OCI-LY7 (cell line): ENCODE measurements around the gene GALNT8. TPM values are rescaled to one million over a fixed set of nuclear protein-coding genes. Genes with fewer than 3 reads are reported as not detected.
A peak's percentile ranks its signal among the peaks of the same experiment; 100 is the strongest.
"Not testable (repeated sequence)": the region's sequence is repeated elsewhere in the genome, so short reads cannot be mapped to it uniquely, and the experiment has no call there.

Experiments
- BruUV-seq: library from RNA; stranded (reverse); fragments of 400-500 nt; replicated peaks from 2 replicates; lab custom pipeline; 2021; lab: Mats Ljungman, UMichigan
- CTCF ChIA-PET: fragments of 300-600 bp; sonication (Branson Sonifier 250); formaldehyde crosslinking; loops from one replicate; lab custom pipeline; 2022; ENCODE audit warnings: antibody characterized with exemption; ENCODE audit not compliant: unreplicated experiment; lab: Charles Lee
- POLR2A ChIA-PET: fragments of 300-600 bp; sonication (Branson Sonifier 250); formaldehyde crosslinking; loops from one replicate; lab custom pipeline; 2022; ENCODE audit warnings: antibody characterized with exemption; lab: Charles Lee
- DNase-seq: peaks from one replicate; pipeline ENCODE4 v3.0.0-alpha.2; 2015; ENCODE audit warnings: low spot score
- H2AFZ ChIP-seq: fragments of 200-600 bp; sonication (generic), shearing (Covaris generic); 2 replicates; pipeline ENCODE4 v1.6.1; 2014; ENCODE audit warnings: mild to moderate bottlenecking, antibody characterized with exemption, low read length, moderate library complexity
- H3K27ac ChIP-seq: fragments of 200-600 bp; sonication (generic); 2 replicates; pipeline ENCODE4 v1.5.1; 2014; ENCODE audit warnings: mixed run types, low read depth, mild to moderate bottlenecking, moderate library complexity, low read length, inconsistent platforms; ENCODE audit not compliant: poor library complexity, severe bottlenecking
- H3K36me3 ChIP-seq: fragments of 200-600 bp; sonication (generic); 2 replicates; pipeline ENCODE4 v1.6.1; 2014; ENCODE audit warnings: mild to moderate bottlenecking, antibody characterized with exemption, low read length, moderate library complexity, mixed read lengths; ENCODE audit not compliant: insufficient read depth
- H3K4me1 ChIP-seq: fragments of 200-600 bp; sonication (generic); 2 replicates; pipeline ENCODE4 v1.5.1; 2014; ENCODE audit warnings: mild to moderate bottlenecking, low read length; ENCODE audit not compliant: insufficient read depth, poor library complexity, severe bottlenecking
- H3K4me2 ChIP-seq: fragments of 200-600 bp; sonication (generic); 2 replicates; pipeline ENCODE4 v1.6.1; 2014; ENCODE audit warnings: mild to moderate bottlenecking, low read length
- H3K4me3 ChIP-seq: fragments of 200-600 bp; sonication (generic); 2 replicates; pipeline ENCODE4 v1.5.1; 2014; ENCODE audit warnings: mild to moderate bottlenecking, low read depth, low read length; ENCODE audit not compliant: poor library complexity, severe bottlenecking
- H3K79me2 ChIP-seq: fragments of 200-600 bp; sonication (generic); 2 replicates; pipeline ENCODE4 v1.6.1; 2016; ENCODE audit warnings: low read depth, mild to moderate bottlenecking, low read length, moderate library complexity, mixed read lengths; ENCODE audit not compliant: insufficient read depth
- H3K9me2 ChIP-seq: fragments of 200-600 bp; sonication (generic); 2 replicates; pipeline ENCODE4 v1.6.1; 2016; ENCODE audit warnings: mild to moderate bottlenecking, low read length, mixed read lengths; ENCODE audit not compliant: insufficient read depth
- H3K9me3 ChIP-seq: fragments of 200-600 bp; sonication (generic); 2 replicates; pipeline ENCODE4 v1.6.1; 2014; ENCODE audit warnings: mild to moderate bottlenecking, mixed run types, low read length, mixed read lengths
- H4K20me1 ChIP-seq: fragments of 200-600 bp; sonication (generic); 2 replicates; pipeline ENCODE4 v1.6.1; 2014; ENCODE audit warnings: mild to moderate bottlenecking, antibody characterized with exemption, low read length, moderate library complexity, mixed read lengths; ENCODE audit not compliant: insufficient read depth
- EZH2phosphoT487 ChIP-seq: fragments of 200-600 bp; sonication (generic); IDR thresholded peaks from 2 replicates; pipeline ENCODE4 v1.6.1; 2018; ENCODE audit warnings: low read depth, borderline replicate concordance, mild to moderate bottlenecking, mixed run types, antibody characterized with exemption, low read length, moderate library complexity, mixed read lengths
- intact Hi-C: fragments of 100-400 bp; cut with micrococcal nuclease; formaldehyde crosslinking; loops from one replicate; pipeline ENCODE4 v1.10.0; 2022; ENCODE audit not compliant: unreplicated experiment
- total RNA-seq, 2 experiments: library from RNA; depleted of rRNA in 1 of 2; stranded (reverse); fragments of >200 nt in 1 of 2; shearing (Covaris generic) in 1 of 2; gene quantifications; 2 replicates each; pipeline ENCODE4 v1.2.3, GENCODE V29; 2014 to 2022
- TF ChIP-seq, protein P1 (sequence below): fragments of 200-600 bp; sonication (generic); conservative IDR thresholded peaks from 2 replicates; pipeline ENCODE4 v1.5.1; 2014; ENCODE audit warnings: mild to moderate bottlenecking, antibody characterized with exemption, low read length, moderate library complexity, mixed read lengths

GALNT8 gene
- total RNA-seq, 2 experiments from 2014 or later: 0.60 TPM; not detected in 1

DNA sequence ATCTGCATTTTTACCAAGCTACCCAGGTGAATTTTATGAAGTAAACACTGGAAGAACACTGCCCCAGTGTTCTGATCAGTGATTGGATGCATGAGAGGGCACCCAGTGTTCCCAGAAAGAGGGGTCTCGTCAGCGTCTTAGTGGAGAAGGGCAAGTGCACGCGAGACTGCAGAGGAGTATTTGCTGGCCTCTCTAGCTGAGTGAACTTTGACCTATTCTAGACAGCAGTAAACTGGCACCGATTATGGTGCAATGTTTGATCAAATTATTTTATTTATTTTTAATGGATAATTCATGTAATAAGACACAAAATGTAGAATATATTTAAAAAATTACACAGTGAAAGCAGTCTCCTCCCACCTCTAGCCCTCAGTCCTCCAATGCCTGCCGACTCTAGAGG lies 5.3 kb upstream of the GALNT8 start:
- TF ChIP-seq, protein P1, sequence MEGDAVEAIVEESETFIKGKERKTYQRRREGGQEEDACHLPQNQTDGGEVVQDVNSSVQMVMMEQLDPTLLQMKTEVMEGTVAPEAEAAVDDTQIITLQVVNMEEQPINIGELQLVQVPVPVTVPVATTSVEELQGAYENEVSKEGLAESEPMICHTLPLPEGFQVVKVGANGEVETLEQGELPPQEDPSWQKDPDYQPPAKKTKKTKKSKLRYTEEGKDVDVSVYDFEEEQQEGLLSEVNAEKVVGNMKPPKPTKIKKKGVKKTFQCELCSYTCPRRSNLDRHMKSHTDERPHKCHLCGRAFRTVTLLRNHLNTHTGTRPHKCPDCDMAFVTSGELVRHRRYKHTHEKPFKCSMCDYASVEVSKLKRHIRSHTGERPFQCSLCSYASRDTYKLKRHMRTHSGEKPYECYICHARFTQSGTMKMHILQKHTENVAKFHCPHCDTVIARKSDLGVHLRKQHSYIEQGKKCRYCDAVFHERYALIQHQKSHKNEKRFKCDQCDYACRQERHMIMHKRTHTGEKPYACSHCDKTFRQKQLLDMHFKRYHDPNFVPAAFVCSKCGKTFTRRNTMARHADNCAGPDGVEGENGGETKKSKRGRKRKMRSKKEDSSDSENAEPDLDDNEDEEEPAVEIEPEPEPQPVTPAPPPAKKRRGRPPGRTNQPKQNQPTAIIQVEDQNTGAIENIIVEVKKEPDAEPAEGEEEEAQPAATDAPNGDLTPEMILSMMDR: no peak
- TF ChIP-seq EZH2phosphoT487: no peak
- Histone ChIP-seq H3K79me2 (no peaks in the 10 kb centered on the region), H3K27ac (no peak overlapping the region), H3K4me1 (no peaks in the 10 kb centered on the region), H3K36me3 (no peaks in the 10 kb centered on the region), H3K9me2 (no peaks in the 10 kb centered on the region), H4K20me1 (no peaks in the 10 kb centered on the region), H3K4me2 (no peak overlapping the region), H3K4me3 (no peak overlapping the region), H2AFZ (no peak overlapping the region), H3K9me3 (no peaks in the 10 kb centered on the region)
- BruUV-seq: no TSS peak
- ChIA-PET CTCF (no interaction called here), POLR2A (no interaction called here)
- no peak for DNase-seq
- intact Hi-C loops: no loop called here

DNA sequence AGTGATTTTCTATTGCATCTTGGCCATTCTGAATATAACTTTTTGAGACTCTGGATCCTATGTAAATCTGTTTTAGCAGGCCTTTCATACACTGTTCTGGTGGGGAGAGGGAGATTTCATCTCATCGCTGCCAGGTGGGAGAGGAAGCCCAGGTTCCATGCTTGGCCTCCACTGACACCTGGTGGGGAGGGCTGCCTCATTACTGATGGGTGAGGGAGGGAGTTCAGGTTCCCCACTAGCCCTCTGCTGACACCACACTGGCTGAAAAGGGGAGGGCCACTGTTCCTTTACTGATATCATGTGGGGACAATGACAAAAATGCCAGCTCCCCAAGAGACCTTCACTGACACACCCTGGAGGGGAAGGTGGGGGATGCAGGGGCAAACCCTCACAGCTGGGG lies 2.4 kb upstream of the GALNT8 start:
- H3K27ac ChIP-seq: no peak overlapping the region
- no TSS peak for BruUV-seq
- H3K4me3 ChIP-seq: no peak overlapping the region
- POLR2A ChIA-PET: no interaction called here
- CTCF ChIA-PET: no interaction called here
- H3K9me2 ChIP-seq: no peaks in the 10 kb centered on the region
- TF ChIP-seq EZH2phosphoT487: no peak
- TF ChIP-seq, protein P1: peak; percentile 48; the same call in 1 of the 2 replicates
- H3K4me1 ChIP-seq: no peaks in the 10 kb centered on the region
- no peak overlapping the region for H2AFZ ChIP-seq
- H4K20me1 ChIP-seq: no peaks in the 10 kb centered on the region
- no peaks in the 10 kb centered on the region for H3K36me3 ChIP-seq
- peak; percentile 15 for DNase-seq
- intact Hi-C loops: no loop called here
- no peaks in the 10 kb centered on the region for H3K79me2 ChIP-seq
- H3K4me2 ChIP-seq: no peak overlapping the region
- H3K9me3 ChIP-seq: no peaks in the 10 kb centered on the region

DNA sequence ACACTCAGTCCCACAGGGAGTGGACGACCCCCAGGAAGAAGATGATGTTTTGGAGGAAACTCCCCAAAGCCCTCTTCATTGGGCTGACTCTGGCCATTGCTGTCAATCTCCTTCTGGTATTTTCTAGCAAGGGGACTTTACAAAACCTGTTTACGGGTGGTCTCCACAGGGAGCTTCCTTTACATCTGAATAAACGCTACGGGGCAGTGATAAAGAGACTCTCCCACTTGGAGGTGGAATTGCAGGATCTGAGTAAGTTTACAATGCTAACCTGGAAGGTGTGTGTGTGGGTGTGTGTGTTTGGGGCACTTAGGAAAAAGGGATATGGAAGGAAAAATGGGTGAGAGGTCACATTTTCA lies 416 bp downstream of the GALNT8 start:
- ChIA-PET POLR2A (no interaction called here), CTCF (no interaction called here)
- no peaks in the 10 kb centered on the region for H3K79me2 ChIP-seq
- no peaks in the 10 kb centered on the region for H3K36me3 ChIP-seq
- no peak overlapping the region for H3K4me3 ChIP-seq
- H3K4me2 ChIP-seq: no peak overlapping the region
- no peak overlapping the region for H2AFZ ChIP-seq
- H4K20me1 ChIP-seq: no peaks in the 10 kb centered on the region
- TF ChIP-seq, protein P1: no peak
- no peak for TF ChIP-seq EZH2phosphoT487
- H3K9me3 ChIP-seq: no peaks in the 10 kb centered on the region
- no TSS peak for BruUV-seq
- DNase-seq: no peak
- H3K4me1 ChIP-seq: no peaks in the 10 kb centered on the region
- no peak overlapping the region for H3K27ac ChIP-seq
- no peaks in the 10 kb centered on the region for H3K9me2 ChIP-seq
- intact Hi-C loops: no loop called here

DNA sequence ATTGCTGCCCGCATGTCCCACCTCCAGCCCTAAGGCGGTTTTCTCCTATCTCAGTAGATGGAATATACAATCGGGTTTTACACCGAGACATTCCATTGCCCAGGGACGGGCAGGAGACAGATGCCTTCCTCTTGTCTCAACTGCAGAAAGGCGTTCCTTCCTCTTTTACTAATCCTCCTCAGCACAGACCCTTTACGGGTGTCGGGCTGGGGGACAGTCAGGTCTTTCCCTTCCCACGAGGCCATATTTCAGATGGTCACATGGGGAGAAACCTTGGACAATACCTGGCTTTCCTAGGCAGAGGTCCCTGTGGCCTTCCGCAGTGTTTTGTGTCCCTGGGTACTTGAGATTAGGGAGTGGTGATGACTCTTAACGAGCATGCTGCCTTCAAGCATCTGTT lies 1.4 kb downstream of the GALNT8 start:
- H3K4me2 ChIP-seq, H3K4me1 ChIP-seq, H3K27ac ChIP-seq, H3K79me2 ChIP-seq, H4K20me1 ChIP-seq, DNase-seq, H3K4me3 ChIP-seq, BruUV-seq, H3K9me2 ChIP-seq, CTCF ChIA-PET, H3K9me3 ChIP-seq, H3K36me3 ChIP-seq, H2AFZ ChIP-seq, POLR2A ChIA-PET, intact Hi-C loops: not testable (repeated sequence)
